ENCODE results near the gene SCARF2.

SCARF2 gene

GRCh38 chr22:20408891-20409290, 28.7 kb downstream of the SCARF2 start:
- DNase-seq, result no peak

DNA sequence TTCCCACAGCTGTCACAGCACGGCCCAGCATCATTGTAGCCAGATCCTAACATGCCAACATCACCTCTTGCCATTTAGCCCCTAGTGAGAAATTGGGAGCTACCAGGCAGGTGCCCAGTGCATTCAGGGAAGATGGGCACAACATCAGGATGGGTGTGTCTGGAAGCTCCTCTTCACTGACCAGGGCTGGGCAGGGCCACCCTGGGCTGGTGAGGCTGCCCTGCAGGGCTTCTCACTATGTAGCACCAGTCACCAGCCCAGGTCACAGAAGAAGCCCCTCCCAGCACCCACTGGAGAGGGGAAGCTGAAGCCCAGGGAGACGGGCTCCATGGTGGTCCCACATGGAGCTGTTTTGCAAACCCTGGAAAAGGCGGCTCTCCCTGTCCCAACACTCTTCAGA, 29.8 kb downstream of the SCARF2 start:
- DNase-seq, result no peak

GRCh38 chr22:20406686-20407408, 30.8 kb downstream of the SCARF2 start:
- no peak for DNase-seq

GRCh38 chr22:20405931-20406685, 31.5 kb downstream of the SCARF2 start:
- DNase-seq, result no peak

- DNase-seq, result no peak
These were observed 32.2 kb downstream of the SCARF2 start for GRCh38 chr22:20405291-20405930.

GRCh38 chr22:20404881-20405280, 32.7 kb downstream of the SCARF2 start:
- no peak for DNase-seq

DNA sequence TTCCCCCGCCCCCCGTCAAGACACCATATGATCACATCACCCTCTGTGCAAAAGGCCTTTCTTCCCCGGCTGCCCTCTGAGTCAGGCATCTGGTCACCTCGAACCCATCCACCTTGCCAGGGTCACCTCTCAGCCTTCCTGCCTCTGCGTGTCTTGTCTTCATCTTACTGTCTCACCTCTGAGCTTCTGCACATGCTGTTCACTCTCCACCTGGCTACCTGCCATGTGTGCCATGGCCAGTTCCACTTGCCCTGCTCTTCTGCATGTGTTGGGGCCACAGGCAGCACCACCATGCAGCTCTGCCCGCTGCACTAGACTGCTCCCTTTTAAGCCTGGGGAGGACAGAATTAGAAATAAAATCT, 33.9 kb downstream of the SCARF2 start:
- no peak for DNase-seq

- no peak for DNase-seq
These were observed 34.5 kb downstream of the SCARF2 start for GRCh38 chr22:20402960-20403778.

DNA sequence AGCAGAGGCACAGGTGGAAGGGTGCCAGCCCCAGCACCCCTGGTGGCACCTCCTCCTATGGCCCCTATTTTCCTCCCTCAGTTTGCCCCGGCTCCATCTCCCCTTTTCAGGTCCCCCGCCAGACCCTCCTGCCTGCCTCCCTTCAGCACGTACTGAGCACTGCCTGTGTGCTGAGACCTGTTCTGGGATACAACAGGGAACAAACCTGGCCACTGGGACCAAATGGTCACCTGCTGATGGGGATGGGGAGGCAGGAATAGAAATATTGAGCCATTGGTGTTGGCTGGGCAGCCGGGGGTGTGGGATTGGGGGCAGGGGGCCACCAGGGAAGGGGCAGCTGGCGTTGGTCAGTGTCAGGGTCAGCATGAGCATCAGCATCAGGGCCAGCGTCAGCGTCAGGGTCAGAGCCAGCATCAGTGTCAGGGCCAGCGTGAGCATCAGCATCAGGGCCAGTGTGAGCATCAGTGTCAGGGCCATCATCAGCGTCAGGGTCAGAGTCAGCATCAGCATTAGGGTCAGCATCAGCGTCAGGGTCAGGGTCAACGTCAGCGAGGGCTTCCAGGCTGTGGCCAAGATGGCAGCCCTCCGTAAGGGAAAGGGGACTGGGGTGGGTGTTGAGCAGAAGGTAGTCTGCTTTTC, 36.1 kb downstream of the SCARF2 start:
- no peak for DNase-seq

DNA sequence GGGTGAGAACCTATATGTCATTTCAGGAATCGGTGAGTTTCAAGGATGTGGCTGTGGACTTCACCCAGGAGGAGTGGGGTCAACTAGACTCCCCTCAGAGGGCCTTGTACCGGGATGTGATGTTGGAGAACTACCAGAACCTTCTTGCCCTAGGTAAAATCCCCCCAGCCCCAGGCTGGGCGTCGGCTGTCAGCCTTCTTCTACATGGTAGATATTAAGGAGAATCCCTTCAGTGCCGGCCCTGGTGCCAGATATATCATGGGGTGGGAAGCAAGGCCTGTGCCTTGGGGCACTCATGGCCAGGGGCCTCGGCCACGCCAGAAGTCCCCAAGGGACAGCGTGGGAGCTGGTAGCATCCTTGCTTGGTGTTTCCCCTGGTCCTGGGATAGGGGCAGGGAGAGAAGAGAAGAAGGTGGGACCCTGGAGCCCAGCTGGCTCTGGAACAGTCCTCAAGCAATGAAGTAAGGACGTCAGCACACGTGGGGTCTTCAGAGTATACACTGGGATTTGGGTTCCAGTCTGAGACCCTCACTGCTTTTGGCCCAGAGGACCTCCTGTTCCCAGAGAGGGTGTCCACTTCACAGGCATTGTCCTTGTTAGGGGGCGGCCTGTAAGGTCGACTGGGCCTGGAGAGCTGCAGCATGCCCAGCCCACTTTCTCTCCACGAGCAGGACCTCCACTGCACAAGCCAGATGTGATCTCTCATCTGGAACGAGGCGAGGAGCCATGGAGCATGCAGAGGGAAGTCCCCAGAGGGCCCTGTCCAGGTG, 36.8 kb downstream of the SCARF2 start:
- DNase-seq, result no peak

- DNase-seq, result no peak
These were observed 37.6 kb downstream of the SCARF2 start for GRCh38 chr22:20399866-20400605.

DNA sequence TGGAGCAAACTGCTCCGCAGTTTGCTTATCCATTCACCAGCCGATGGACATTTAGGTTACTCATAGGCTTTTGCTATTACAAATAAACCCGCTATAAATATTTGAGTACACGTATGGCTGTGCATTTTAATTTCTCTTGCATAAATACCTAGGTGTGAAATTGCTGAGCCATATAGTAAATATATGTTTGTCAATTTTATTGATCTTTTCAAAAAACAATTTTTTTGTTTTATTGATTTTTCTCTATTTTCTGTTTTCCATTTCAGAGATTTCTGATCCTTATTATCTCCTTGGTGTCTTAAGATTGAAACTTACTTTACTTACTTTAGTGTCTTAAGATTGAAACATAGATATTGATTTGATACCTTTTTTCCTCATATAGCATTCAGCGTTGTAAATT, 39.2 kb downstream of the SCARF2 start:
- DNase-seq, result no peak

DNA sequence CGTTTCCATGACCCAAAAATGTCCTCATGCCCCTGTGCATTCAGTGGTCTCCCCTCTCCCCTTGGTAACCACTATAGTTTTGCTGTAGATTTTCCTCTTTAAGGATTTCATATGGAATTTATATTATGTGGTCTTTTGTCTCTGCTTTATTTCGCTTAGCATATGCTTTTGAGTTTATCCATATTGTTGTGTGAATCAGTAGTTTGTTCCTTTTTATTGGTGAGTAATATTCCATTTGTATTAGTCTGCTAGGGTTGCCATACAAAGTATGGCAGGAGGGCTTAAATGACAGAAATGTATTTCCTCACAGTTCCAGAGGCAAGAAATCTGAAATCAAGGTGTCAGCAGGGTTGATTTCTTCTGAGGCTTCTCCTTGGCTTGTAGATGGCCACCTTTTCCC, 40.1 kb downstream of the SCARF2 start:
- DNase-seq, result no peak

GRCh38 chr22:20396639-20397038, 41.0 kb downstream of the SCARF2 start:
- DNase-seq, result no peak

DNA sequence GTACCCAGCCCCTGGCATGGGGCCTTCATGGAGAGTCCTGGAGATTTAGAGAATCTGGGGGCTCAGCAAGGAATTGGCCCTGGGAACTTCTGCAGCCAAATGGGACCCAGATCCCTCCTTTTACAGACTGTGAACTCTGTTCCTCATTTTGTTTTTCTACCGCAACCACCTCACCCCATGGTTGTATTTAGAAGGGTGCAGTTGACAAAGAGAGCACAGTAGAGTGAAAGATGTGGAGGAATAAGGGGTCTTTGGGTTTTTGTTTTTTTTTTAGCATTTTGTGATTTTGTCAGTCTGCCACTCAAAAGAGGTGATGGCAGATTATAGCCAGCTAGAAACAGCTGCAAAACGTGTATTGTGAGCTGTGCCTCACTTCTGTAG, 41.7 kb downstream of the SCARF2 start:
- DNase-seq, result no peak

DNA sequence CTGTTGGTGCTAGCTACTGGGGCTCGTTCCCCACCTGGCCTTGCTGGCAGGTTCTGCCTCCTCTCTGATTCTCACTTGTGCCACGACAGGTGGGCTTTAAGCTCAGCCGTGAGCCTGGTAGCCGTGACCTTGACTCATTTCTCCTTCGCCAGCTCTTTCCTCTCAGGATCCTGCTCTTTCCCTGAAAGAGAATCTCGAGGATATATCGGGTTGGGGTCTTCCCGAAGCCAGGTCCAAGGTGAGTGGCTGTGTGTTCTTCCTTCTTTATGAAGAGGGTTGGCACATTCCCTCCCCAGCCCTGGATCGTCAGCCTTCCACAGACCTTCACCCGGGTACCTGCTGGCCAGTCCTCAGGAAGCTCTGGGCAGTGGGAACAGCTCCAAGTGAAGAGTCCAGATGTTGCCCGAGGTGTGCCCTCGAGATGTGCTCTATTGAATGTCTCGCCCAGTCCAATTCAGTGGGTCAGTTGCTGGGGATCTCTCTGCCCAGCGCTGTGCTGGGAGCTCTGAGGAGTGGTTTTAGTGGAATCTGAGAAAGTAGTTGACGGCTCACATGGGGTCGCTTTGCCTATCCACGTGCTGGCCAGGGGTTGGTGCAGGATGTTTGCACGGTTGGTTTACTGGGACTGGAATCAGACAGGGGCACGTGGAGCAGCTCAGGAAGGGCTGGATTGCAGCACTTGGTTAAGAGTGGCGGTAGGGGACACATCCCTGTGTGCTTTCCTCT, 42.3 kb downstream of the SCARF2 start:
- DNase-seq, result peak in 1 of 2 experiments; percentile 8

- DNase-seq, result peak; percentile 79 to 90
These were observed 43.7 kb downstream of the SCARF2 start, which contains the start of gene ZNF74 for GRCh38 chr22:20393705-20394476. Gene ZNF74 (plus strand): TSS chr22:20394151. CDS start chr22:20394629, 478 bp downstream.

GRCh38 chr22:20392983-20393704, 44.5 kb downstream of the SCARF2 start:
- no peak for DNase-seq
